ENCODE results near the gene VMAC. TPM values are rescaled to one million over a fixed set of nuclear protein-coding genes. Genes with fewer than 3 reads are reported as not detected.
A peak's percentile ranks its signal among the peaks of the same experiment; 100 is the strongest.

Gene VMAC
- total and polyA plus RNA-seq, 12 donors, result 1.3 to 5.8 (median 2.5) TPM

DNA sequence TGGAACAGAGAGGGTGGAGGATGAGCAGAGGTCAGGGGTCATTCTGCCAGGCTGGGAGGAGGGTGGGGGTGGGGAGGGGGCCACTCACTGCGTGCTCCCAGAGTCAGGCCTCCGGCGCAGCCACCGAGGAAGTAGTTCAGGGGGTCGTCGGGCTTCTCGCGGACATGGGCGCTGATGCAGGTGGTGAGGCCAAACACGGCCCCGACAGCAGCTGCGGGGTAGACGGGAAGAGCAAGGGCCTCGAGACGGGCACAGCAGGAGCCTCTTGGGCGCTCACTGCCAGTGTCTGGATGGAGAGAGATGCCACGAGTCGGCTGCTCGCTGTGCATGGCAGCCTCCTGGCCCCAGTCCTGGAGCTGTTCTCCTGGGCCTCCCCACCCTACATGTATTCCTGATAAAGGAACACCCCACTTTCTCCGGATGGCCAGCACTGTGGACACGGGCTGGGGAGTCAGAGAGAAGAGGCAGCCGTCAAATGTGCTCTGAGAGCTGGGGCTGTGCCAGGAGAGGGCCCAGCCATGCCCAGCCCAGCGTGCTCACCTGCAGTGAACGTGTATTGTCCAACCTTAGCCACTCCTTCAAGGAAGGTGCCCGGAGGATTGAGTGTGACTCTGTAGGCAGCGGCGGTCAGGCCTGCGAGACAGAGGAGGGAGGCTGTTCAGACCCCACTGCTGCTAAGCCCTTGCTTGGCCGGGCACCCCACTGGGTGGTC is 8.2 kb upstream of the VMAC start:
- peaks cover 0 to 51% (median 16%) of the 10 kb centered on the region in 9 donors for H3K36me3 ChIP-seq
- H3K4me3 ChIP-seq, result no peak overlapping the region
- WGBS, 2 donors, result 87 to 90% methylated on average over 29 of the region's 29 CpGs
- peak overlapping the region in 3 of 10 donors; percentile 87 to 97 (median 90) for H3K27ac ChIP-seq
- intact Hi-C loops (cut with DNase I), result loop anchor here in 2 of 10 donors (5.0 to 10.0 kb wide), 2 partner anchors 76 to 92 kb away; partner anchors contain the start of gene NRTN (in 1 of the 2)
- H3K9me3 ChIP-seq, result no peaks in the 10 kb centered on the region
- no peak for DNase-seq
- peaks cover 0 to 14% (median 3%) of the 10 kb centered on the region in 7 donors for H3K27me3 ChIP-seq
- H3K4me1 ChIP-seq, result peaks cover 9 to 69% (median 38%) of the 10 kb centered on the region in 9 donors
- ATAC-seq, result no peak
- TF ChIP-seq, protein P1, sequence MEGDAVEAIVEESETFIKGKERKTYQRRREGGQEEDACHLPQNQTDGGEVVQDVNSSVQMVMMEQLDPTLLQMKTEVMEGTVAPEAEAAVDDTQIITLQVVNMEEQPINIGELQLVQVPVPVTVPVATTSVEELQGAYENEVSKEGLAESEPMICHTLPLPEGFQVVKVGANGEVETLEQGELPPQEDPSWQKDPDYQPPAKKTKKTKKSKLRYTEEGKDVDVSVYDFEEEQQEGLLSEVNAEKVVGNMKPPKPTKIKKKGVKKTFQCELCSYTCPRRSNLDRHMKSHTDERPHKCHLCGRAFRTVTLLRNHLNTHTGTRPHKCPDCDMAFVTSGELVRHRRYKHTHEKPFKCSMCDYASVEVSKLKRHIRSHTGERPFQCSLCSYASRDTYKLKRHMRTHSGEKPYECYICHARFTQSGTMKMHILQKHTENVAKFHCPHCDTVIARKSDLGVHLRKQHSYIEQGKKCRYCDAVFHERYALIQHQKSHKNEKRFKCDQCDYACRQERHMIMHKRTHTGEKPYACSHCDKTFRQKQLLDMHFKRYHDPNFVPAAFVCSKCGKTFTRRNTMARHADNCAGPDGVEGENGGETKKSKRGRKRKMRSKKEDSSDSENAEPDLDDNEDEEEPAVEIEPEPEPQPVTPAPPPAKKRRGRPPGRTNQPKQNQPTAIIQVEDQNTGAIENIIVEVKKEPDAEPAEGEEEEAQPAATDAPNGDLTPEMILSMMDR (IDR thresholded peaks at IDR 0.05), result no peak

DNA sequence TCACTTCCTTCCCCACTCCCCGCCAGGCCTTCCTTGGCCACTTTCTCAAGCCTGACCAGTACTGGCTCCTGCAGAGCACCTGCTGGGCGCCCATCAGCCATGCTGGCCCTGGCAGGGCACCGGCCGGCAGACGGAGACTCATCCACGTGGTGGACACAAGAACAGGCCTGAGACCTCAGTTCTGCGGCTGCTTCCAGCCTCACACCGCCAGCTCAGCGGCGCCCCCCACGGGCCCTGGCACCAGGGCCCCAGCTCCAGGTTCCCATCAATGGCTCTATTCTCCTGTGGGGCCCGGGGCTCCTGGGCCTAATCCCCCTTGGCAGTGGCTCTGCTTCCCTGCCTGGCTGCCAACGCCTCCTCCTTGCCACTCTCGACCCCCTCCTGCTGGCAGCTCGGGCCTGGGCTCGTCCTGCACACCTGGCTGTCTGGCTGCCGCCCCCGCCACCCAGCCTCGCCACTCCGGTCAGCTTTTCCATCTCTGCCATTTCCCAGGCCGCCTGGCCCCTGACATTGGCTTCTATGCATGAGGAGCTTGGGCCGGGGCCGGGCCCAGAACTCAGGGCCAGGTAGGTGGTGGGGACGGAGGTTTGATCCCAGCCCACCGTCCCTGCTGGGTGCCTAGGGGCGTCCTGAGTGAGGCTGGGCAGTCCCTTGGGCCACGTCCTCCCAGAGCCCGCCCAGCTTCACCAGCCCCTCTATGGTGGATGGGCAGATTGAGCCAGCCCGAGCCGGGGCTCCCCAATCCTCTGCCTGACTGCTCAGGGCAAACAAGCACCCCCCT is 7.3 kb upstream of the VMAC start:
- H3K27ac ChIP-seq, result peak overlapping the region in 1 of 10 donors; percentile 30
- TF ChIP-seq, protein P1 (IDR thresholded peaks at IDR 0.05), result no peak
- peaks cover 0 to 57% (median 16%) of the 10 kb centered on the region in 9 donors for H3K36me3 ChIP-seq
- intact Hi-C loops (cut with DNase I), result loop anchor here in 2 of 10 donors (5.0 to 10.0 kb wide), 2 partner anchors 75 to 93 kb away; partner anchors contain the start of gene NRTN (in 1 of the 2)
- peaks cover 5 to 68% (median 40%) of the 10 kb centered on the region in 9 donors for H3K4me1 ChIP-seq
- no peak overlapping the region for H3K4me3 ChIP-seq
- ATAC-seq (no peak), DNase-seq (no peak)
- H3K27me3 ChIP-seq, result peaks cover 0 to 6% (median 0%) of the 10 kb centered on the region in 7 donors
- no peaks in the 10 kb centered on the region for H3K9me3 ChIP-seq
- WGBS, 2 donors, result 89 to 92% methylated on average over 30 of the region's 30 CpGs

DNA sequence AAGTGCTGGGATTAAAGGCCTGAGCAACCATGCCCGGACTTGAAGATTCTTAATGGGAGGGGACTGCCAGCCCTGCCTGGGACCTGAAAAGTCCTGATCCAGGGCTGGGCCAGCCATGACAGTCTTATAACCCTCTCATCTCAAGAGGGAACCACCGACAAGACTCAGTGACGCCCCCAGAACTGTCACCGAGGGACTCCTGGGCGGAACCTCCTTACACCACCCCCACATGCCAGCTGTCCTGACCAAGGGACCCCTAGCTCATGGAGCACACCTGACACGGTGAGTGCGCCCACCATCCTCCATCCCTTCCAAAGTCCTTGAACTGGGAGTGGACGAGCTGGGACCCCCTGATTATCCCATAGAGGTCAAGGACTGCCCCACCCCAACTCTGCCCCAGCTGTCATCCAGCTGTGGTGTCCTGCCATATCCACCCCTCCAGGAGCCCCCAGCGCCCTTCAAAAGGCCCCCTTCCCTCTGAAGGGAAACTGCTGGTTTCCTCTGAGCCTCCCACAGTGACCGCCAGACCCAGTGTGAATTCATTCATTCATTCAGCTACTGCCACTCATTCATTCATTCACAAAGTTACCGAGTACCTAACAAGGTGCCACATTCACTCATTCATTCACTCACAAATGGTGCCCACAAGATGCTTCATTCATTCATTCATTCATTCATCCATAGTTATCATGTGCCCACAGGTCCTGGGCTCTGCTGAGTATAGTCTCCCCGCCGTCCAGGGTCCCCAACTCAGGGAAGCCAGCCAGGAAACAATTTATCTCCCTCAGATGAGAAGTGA is 4.7 kb upstream of the VMAC start:
- H3K9me3 ChIP-seq, result no peaks in the 10 kb centered on the region
- H3K4me3 ChIP-seq, result no peak overlapping the region
- H3K27ac ChIP-seq, result no peak overlapping the region
- peaks cover 0 to 50% (median 16%) of the 10 kb centered on the region in 9 donors for H3K36me3 ChIP-seq
- DNase-seq, result no peak
- H3K4me1 ChIP-seq, result peaks cover 4 to 51% (median 29%) of the 10 kb centered on the region in 9 donors
- intact Hi-C loops (cut with DNase I), result loop anchor here in 5 of 10 donors (5.0 to 10.0 kb wide), 3 partner anchors 72 to 95 kb away; partner anchors contain the start of genes RANBP3 (in 3 of the 5) and NRTN (in 1 of the 5)
- TF ChIP-seq, protein P1 (IDR thresholded peaks at IDR 0.05), result no peak
- no peaks in the 10 kb centered on the region for H3K27me3 ChIP-seq
- no peak for ATAC-seq
- 85 to 90% methylated on average over 13 of the region's 13 CpGs for WGBS, 2 donors

Data from heart right ventricle (tissue), 16 donors.